Uterus (tissue), 4 donors: ENCODE results near the gene PPP2CA. TPM values are rescaled to one million over a fixed set of nuclear protein-coding genes. Genes with fewer than 3 reads are reported as not detected.

Experiments
- DNase-seq, 2 donors: peaks; one replicate each; pipeline ENCODE4 v3.0.0-alpha.2; 2019 to 2020
- H3K27ac ChIP-seq, 2 donors: fragments of 200-600 bp; sonication (generic); 1 replicate in 1 of 2; 2 replicates in 1 of 2; pipeline ENCODE4 v1.5.1; 2016 to 2018
- H3K27me3 ChIP-seq, 2 donors: fragments of 200-600 bp; sonication (generic); one replicate each; pipeline ENCODE4 v1.5.1; 2018 to 2019; ENCODE audit warnings: control low read depth in 1 of 2
- H3K36me3 ChIP-seq, 2 donors: fragments of 200-600 bp; sonication (generic); one replicate each; pipeline ENCODE4 v1.5.1; 2019; ENCODE audit warnings: control low read depth in 1 of 2
- H3K4me1 ChIP-seq, 2 donors: fragments of 200-600 bp; sonication (generic); one replicate each; pipeline ENCODE4 v1.5.1; 2018 to 2019; ENCODE audit warnings: control low read depth in 1 of 2
- H3K4me3 ChIP-seq, 2 donors: fragments of 200-600 bp; sonication (generic); 1 replicate in 1 of 2; 2 replicates in 1 of 2; pipeline ENCODE4 v1.5.1; 2018 to 2019; ENCODE audit warnings: mild to moderate bottlenecking in 1 of 2
- H3K9me3 ChIP-seq, 2 donors: fragments of 200-600 bp; sonication (generic); one replicate each; pipeline ENCODE4 v1.5.1; 2019; ENCODE audit warnings: control low read depth in 1 of 2
- CTCF ChIP-seq, 4 experiments: fragments of 200-600 bp in 2 of 4; fragments of 450-650 bp in 2 of 4; sonication (generic) in 2 of 4; IDR thresholded peaks; one replicate each; pipeline ENCODE4 v1.5.1; 2016 to 2019; ENCODE audit warnings: antibody characterized with exemption in 4 of 4, mild to moderate bottlenecking in 2 of 4, moderate library complexity in 1 of 4
- POLR2A ChIP-seq, 2 donors: fragments of 450-650 bp; IDR thresholded peaks; one replicate each; pipeline ENCODE4 v1.6.1; 2016; ENCODE audit warnings: antibody characterized with exemption in 2 of 2, mild to moderate bottlenecking in 1 of 2, moderate library complexity in 1 of 2
- intact Hi-C: fragments of 100-400 bp; cut with DNase I; formaldehyde crosslinking; loops from one replicate; pipeline ENCODE4 v1.15.1; 2023; ENCODE audit warnings: low total_unique reads
- total RNA-seq, 4 donors: library from RNA; depleted of rRNA in 3 of 4; stranded (reverse); fragments of >200 nt in 3 of 4; gene quantifications; one replicate each; pipeline versions ENCODE4 v1.1.0 to v1.2.4, GENCODE V29; 2014 to 2023
- donor health status: DM: yes; HTN: yes; CAD: no.

Gene PPP2CA
- total RNA-seq, 4 donors from 2014 or later, result 114 to 437 (median 226) TPM

- no peaks in the 10 kb centered on the region for H3K27me3 ChIP-seq
- H3K4me1 ChIP-seq, result no peaks in the 10 kb centered on the region
- no peak for DNase-seq
- TF ChIP-seq CTCF (IDR thresholded peaks at IDR 0.05) (no peak), POLR2A (IDR thresholded peaks at IDR 0.05) (no peak)
- H3K9me3 ChIP-seq, result no peaks in the 10 kb centered on the region
- H3K4me3 ChIP-seq, result no peak overlapping the region
- peak overlapping the region in 1 of 2 donors; percentile 100 for H3K27ac ChIP-seq
- H3K36me3 ChIP-seq, result no peaks in the 10 kb centered on the region
- intact Hi-C loops, result no loop called here
Measured at GRCh38 chr5:134227776-134228175, 1.9 kb upstream of the PPP2CA start.

DNA sequence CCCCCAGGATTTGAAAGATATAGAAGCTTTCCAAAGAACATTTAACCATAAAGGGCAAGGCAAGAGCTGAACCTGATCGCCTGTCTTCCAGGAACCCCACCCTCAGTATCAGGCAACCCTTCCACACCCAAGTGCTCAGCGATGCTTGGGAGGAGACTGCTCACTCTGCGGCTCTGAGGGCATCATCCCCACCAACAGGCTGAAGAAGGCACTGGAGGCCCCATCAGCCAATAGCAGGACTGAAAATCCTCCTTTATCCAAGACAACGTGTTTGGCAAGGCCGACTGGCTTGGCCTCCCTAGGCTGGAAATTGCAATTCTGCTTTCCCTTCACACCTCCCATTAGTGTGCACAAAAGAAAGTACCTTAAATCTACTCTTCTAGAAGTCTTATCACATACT lies 1.4 kb upstream of the PPP2CA start:
- Histone ChIP-seq H3K27me3 (no peaks in the 10 kb centered on the region), H3K36me3 (no peaks in the 10 kb centered on the region), H3K27ac (peak overlapping the region; percentile 100), H3K9me3 (no peaks in the 10 kb centered on the region), H3K4me1 (peaks cover 0 to 3% of the 10 kb centered on the region in 2 donors), H3K4me3 (peak overlapping the region; percentile 78 to 95)
- TF ChIP-seq CTCF (IDR thresholded peaks at IDR 0.05), result no peak
- no peak for TF ChIP-seq POLR2A (IDR thresholded peaks at IDR 0.05)
- peak; percentile 35 to 38 for DNase-seq
- intact Hi-C loops, result no loop called here

DNA sequence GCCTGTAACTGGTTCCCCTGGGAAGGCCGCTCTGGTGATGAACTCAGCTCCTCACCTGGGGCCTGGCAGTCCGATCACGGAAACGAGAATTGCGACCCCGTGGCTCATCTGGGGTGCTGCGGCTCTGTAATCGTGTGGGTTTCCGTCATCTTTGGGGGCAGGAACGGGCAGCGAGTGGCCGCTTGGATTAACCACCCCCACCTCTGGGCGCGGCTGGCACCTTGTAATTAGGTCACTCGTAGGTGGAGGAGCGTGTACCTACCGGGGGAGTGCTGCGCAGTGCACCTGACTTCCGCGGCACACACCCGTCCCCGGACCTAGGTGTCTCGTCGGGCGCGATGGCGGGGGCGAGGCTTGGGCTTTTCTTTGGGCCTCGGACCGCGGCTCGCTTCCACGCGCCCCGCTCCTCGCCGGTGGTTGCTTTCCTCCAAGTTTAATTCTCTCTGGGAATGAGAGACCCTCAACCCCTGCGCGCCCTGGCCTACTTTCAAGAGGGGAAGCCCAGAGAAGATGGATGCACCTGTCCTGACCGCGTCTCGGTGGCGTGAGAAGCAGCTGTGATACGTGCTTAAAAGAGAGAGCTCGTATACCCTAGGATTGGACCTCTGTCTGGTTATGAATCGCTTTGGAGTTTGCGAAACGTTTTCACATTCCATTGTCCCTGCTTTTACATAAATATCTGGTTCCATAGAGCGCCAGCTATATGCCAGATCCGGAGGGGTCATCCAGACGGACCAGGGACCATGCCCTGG lies 744 bp upstream of the PPP2CA start:
- H3K4me3 ChIP-seq, result peak overlapping the region; percentile 78 to 95
- intact Hi-C loops, result no loop called here
- TF ChIP-seq POLR2A (IDR thresholded peaks at IDR 0.05) (no peak), CTCF (IDR thresholded peaks at IDR 0.05) (no peak)

DNA sequence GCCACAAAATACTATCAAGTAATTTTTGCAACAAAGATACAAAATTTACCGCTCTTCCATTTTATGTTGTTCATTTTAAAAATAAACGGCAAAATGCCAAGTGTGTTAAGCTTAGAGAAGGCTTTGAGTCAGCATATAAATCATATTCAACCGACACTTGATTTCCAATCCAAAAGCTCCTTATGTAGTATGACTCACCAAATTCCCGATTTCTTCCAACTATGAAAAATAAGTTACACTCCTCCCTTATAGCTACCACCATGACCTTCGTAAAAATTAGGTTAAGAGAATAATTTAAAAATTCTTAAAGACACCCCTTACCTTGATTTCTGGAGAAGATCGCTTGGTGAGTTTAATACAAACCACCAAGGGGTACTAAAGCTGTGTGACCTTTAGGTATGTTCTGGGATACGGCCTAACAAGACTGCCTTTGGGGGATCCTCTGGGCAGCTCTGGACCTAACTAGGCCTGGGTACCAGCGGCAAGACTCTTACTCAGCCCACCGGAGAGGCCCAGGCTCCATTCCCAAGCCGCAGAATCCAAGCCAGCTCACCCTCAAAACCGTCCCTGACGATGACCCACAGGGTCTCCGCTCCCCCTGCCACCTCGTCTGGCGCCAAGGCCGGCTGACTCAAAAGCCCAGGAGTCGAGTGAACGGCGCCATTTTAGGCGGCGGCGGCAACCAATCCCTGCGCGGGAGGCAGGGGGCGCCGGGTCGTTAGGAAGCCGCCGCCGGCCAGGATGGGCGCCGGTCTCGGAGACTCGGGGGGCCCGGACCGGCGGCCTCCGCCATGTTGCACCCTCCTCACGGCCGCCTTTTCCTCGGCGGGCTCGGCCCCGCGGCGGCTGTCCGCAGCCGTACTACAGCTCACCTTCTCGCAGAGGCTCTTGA lies 739 bp downstream of the PPP2CA start:
- Histone ChIP-seq H3K4me3 (peak overlapping the region; percentile 78 to 95), H3K27me3 (no peaks in the 10 kb centered on the region), H3K4me1 (peaks cover 0 to 13% of the 10 kb centered on the region in 2 donors), H3K27ac (peak overlapping the region; percentile 100), H3K9me3 (no peaks in the 10 kb centered on the region), H3K36me3 (no peaks in the 10 kb centered on the region)
- no peak for TF ChIP-seq POLR2A (IDR thresholded peaks at IDR 0.05)
- peak; percentile 27 to 55 (median 37) for TF ChIP-seq CTCF (IDR thresholded peaks at IDR 0.05)
- peak; percentile 57 to 64 for DNase-seq
- intact Hi-C loops, result no loop called here

More for the DNA sequence above, 744 bp upstream of the PPP2CA start:
- peak in 1 of 2 donors; percentile 37 for DNase-seq
- Histone ChIP-seq H3K27me3 (no peaks in the 10 kb centered on the region), H3K9me3 (no peaks in the 10 kb centered on the region), H3K27ac (peak overlapping the region; percentile 100), H3K4me1 (peaks cover 0 to 4% of the 10 kb centered on the region in 2 donors), H3K36me3 (no peaks in the 10 kb centered on the region)
